CD14-positive monocyte (primary cell): ENCODE data around the gene PIM1. TPM values are rescaled to one million over a fixed set of nuclear protein-coding genes. Genes with fewer than 3 reads are reported as not detected.

Experiments
- DNase-seq, 3 donors: peaks; one replicate each; pipeline ENCODE4 v3.0.0-alpha.2; 2011 to 2022
- H2AFZ ChIP-seq: 2 replicates; pipeline ENCODE4 v1.6.0; 2012; ENCODE audit warnings: mild to moderate bottlenecking, low read depth, low read length, inconsistent platforms; ENCODE audit not compliant: insufficient read depth, poor library complexity, severe bottlenecking
- H3K27ac ChIP-seq, 2 donors: 1 replicate in 1 of 2; 2 replicates in 1 of 2; pipeline ENCODE4 v1.5.1; 2012 to 2013; ENCODE audit warnings: low read length in 2 of 2, control low read depth in 1 of 2, inconsistent platforms in 1 of 2, low read depth in 1 of 2, mild to moderate bottlenecking in 1 of 2
- H3K27me3 ChIP-seq, 2 donors: one replicate each; pipeline versions ENCODE4 v1.6.0 to v1.6.1; 2011 to 2013; ENCODE audit warnings: low read length in 2 of 2; ENCODE audit not compliant: control insufficient read depth in 2 of 2, insufficient read depth in 2 of 2
- H3K36me3 ChIP-seq, 2 donors: replicated peaks in 1 of 2; 1 replicate in 1 of 2; 2 replicates in 1 of 2; pipeline versions ENCODE4 v1.5.1 to v1.6.1; 2012 to 2013; ENCODE audit warnings: low read length in 2 of 2, control low read depth in 1 of 2, inconsistent platforms in 1 of 2, mild to moderate bottlenecking in 1 of 2; ENCODE audit not compliant: insufficient read depth in 2 of 2, control insufficient read depth in 1 of 2
- H3K4me1 ChIP-seq, 2 donors: 1 replicate in 1 of 2; 2 replicates in 1 of 2; pipeline versions ENCODE4 v1.5.1 to v1.6.1; 2012 to 2013; ENCODE audit warnings: low read length in 2 of 2, control low read depth in 1 of 2, inconsistent platforms in 1 of 2, mild to moderate bottlenecking in 1 of 2, moderate library complexity in 1 of 2; ENCODE audit not compliant: insufficient read depth in 2 of 2, control insufficient read depth in 1 of 2
- H3K4me2 ChIP-seq: replicated peaks from 2 replicates; pipeline ENCODE3; 2012; ENCODE audit warnings: low read length, moderate library complexity, mild to moderate bottlenecking; ENCODE audit not compliant: poor library complexity, severe bottlenecking; ENCODE audit errors: extremely low read depth
- H3K4me3 ChIP-seq, 3 experiments: fragments of 200-600 bp in 1 of 3; sonication (generic) in 1 of 3; replicated peaks in 1 of 3; 1 replicate in 2 of 3; 2 replicates in 1 of 3; pipeline ENCODE4 v1.5.1; 2011 to 2013; ENCODE audit warnings: low read length in 3 of 3, mild to moderate bottlenecking in 3 of 3, control low read depth in 2 of 3, low read depth in 2 of 3, inconsistent platforms in 1 of 3, moderate library complexity in 1 of 3
- H3K79me2 ChIP-seq: 2 replicates; pipeline ENCODE4 v1.6.0; 2012; ENCODE audit warnings: mild to moderate bottlenecking, control low read depth, inconsistent platforms, low read length, moderate library complexity; ENCODE audit not compliant: insufficient read depth
- H3K9ac ChIP-seq: 2 replicates; pipeline ENCODE4 v1.6.0; 2017; ENCODE audit warnings: low read length, mild to moderate bottlenecking; ENCODE audit not compliant: insufficient read depth, poor library complexity, severe bottlenecking
- H3K9me3 ChIP-seq, 2 donors: replicated peaks in 1 of 2; 1 replicate in 1 of 2; 2 replicates in 1 of 2; pipeline versions ENCODE4 v1.5.1 to v1.6.1; 2012 to 2013; ENCODE audit warnings: low read length in 2 of 2, control low read depth in 1 of 2; ENCODE audit not compliant: control insufficient read depth in 1 of 2, insufficient read depth in 1 of 2
- H4K20me1 ChIP-seq: 2 replicates; pipeline ENCODE4 v1.6.0; 2012; ENCODE audit warnings: mild to moderate bottlenecking, low read length, control low read depth, moderate library complexity; ENCODE audit not compliant: insufficient read depth
- H3K27ac Mint-ChIP-seq, 7 donors: one replicate each; pipeline ENCODE4 v1.8.0; 2020; ENCODE audit warnings: mild to moderate bottlenecking in 7 of 7, mixed read lengths in 7 of 7, moderate library complexity in 6 of 7, inconsistent platforms in 2 of 7
- H3K27me3 Mint-ChIP-seq, 3 donors: one replicate each; pipeline ENCODE4 v1.8.0; 2021 to 2022; ENCODE audit warnings: low read depth in 3 of 3, mild to moderate bottlenecking in 3 of 3, mixed read lengths in 3 of 3, moderate library complexity in 3 of 3, inconsistent platforms in 1 of 3
- H3K36me3 Mint-ChIP-seq, 2 donors: one replicate each; pipeline ENCODE4 v1.8.0; 2020; ENCODE audit warnings: mixed read lengths in 2 of 2, inconsistent platforms in 1 of 2, mild to moderate bottlenecking in 1 of 2
- H3K4me1 Mint-ChIP-seq: one replicate; pipeline ENCODE4 v1.8.0; 2020; ENCODE audit warnings: mild to moderate bottlenecking, mixed read lengths
- H3K4me3 Mint-ChIP-seq, 2 donors: one replicate each; pipeline ENCODE4 v1.8.0; 2020; ENCODE audit warnings: mild to moderate bottlenecking in 2 of 2, mixed read lengths in 2 of 2, moderate library complexity in 1 of 2
- H3K9me3 Mint-ChIP-seq, 7 donors: one replicate each; pipeline ENCODE4 v1.8.0; 2020 to 2022; ENCODE audit warnings: mixed read lengths in 7 of 7, mild to moderate bottlenecking in 6 of 7, moderate library complexity in 6 of 7, inconsistent platforms in 2 of 7
- WGBS: methylation state at CpG from one replicate; pipeline ENCODE4 v1.1.5; 2013; ENCODE audit warnings: missing lambda C conversion rate; ENCODE audit not compliant: insufficient coverage; 5-methylcytosine and 5-hydroxymethylcytosine counted together
- intact Hi-C, 2 donors: fragments of 100-400 bp; cut with micrococcal nuclease; formaldehyde crosslinking; loops; one replicate each; pipeline versions ENCODE4 v1.15.0 to v1.15.1; 2023
- polyA plus RNA-seq, 3 donors: library from polyadenylated mRNA; depleted of rRNA in 1 of 3; unstranded in 2 of 3; stranded (reverse) in 1 of 3; fragments of 300-500 nt in 2 of 3; fragments of >200 nt in 1 of 3; fragmentation: Illumina TruSeq in 2 of 3; gene quantifications; 1 replicate in 2 of 3; 2 replicates in 1 of 3; pipeline ENCODE4 v1.2.3, GENCODE V29; 2012 to 2021
- TF ChIP-seq, protein P1 (sequence below): fragments of 200-600 bp; IDR thresholded peaks from one replicate; pipeline ENCODE4 v1.8.0; 2022; ENCODE audit warnings: antibody characterized with exemption, mild to moderate bottlenecking

The PIM1 gene
- polyA plus RNA-seq, 3 donors: 20.5 to 25.0 (median 24.4) TPM

DNA sequence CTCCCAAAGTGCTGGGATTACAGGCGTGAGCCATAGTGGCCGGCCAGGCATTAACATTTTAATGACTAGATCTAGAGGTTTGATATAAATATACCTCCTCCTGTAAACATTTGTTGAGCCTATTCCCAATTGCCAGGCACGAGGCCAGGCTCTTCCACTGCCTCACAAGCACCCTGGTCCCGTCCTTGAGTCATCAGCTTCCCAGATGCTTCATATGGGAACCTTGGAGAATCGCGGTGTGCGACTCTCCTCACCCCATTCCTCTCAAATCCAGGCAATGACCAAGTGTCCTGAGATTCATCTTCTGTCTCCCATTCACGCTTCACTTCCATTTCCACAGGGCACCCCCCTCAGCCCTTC lies 35.9 kb upstream of the PIM1 start:
- Histone ChIP-seq H3K27ac (no peak overlapping the region), H2AFZ (no peak overlapping the region), H3K79me2 (no peaks in the 10 kb centered on the region), H3K9ac (no peak overlapping the region), H3K4me3 (no peak overlapping the region), H3K27me3 (no peaks in the 10 kb centered on the region), H4K20me1 (no peaks in the 10 kb centered on the region), H3K4me1 (peaks cover 22 to 26% of the 10 kb centered on the region in 2 donors), H3K36me3 (no peaks in the 10 kb centered on the region), H3K4me2 (no peak overlapping the region), H3K9me3 (no peaks in the 10 kb centered on the region)
- no peak overlapping the region for H3K4me3 Mint-ChIP-seq
- no peak for DNase-seq
- H3K9me3 Mint-ChIP-seq: peaks cover 0 to 3% (median 0%) of the 10 kb centered on the region in 7 donors
- 98% methylated on average over 6 of the region's 8 CpGs for WGBS
- peaks cover 0 to 3% (median 0%) of the 10 kb centered on the region in 3 donors for H3K27me3 Mint-ChIP-seq
- no peaks in the 10 kb centered on the region for H3K36me3 Mint-ChIP-seq
- intact Hi-C loops: no loop called here
- peaks cover 22% of the 10 kb centered on the region for H3K4me1 Mint-ChIP-seq
- TF ChIP-seq, protein P1, sequence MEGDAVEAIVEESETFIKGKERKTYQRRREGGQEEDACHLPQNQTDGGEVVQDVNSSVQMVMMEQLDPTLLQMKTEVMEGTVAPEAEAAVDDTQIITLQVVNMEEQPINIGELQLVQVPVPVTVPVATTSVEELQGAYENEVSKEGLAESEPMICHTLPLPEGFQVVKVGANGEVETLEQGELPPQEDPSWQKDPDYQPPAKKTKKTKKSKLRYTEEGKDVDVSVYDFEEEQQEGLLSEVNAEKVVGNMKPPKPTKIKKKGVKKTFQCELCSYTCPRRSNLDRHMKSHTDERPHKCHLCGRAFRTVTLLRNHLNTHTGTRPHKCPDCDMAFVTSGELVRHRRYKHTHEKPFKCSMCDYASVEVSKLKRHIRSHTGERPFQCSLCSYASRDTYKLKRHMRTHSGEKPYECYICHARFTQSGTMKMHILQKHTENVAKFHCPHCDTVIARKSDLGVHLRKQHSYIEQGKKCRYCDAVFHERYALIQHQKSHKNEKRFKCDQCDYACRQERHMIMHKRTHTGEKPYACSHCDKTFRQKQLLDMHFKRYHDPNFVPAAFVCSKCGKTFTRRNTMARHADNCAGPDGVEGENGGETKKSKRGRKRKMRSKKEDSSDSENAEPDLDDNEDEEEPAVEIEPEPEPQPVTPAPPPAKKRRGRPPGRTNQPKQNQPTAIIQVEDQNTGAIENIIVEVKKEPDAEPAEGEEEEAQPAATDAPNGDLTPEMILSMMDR: no peak
- no peak overlapping the region for H3K27ac Mint-ChIP-seq

DNA sequence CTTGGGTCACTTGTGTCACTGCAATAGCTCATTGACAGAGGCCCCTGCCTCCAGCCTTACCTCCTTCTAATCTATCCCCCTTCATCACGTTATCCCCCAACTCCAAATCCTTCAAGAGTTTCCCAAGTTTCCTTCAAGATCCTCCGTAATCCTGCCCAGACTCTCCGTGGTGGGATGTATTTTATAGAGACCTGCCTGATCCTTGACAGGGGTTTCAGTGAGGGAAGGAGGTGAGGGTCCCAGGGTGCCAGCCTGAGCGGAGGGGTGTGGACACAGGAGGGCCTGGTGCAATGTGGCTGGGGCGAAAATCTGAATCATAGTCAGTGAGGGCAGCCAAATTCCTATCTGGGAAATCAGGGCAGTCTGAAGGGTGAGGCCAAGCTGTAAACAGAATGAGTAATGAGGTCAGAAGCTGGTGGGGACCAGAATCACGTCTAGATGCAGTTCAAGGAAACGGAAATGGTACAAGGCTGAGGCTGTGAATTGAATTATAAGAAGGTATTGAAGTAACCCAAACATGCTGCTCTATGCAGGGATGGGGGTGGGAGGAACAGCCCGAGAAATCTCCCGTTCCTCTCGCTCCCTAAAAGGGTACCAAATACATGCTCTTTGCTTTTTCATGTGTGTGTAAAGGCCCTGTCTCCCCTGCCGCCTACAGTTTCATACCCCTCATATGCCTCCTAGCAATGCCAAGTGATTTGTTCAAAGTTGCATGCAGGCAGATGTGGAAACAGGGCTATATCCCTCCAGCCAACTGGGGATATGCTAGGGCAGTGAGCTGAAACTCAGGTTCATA lies 35.4 kb upstream of the PIM1 start:
- Mint-ChIP-seq H3K36me3 (no peaks in the 10 kb centered on the region), H3K27me3 (peaks cover 0 to 3% (median 0%) of the 10 kb centered on the region in 3 donors), H3K9me3 (peaks cover 0 to 1% (median 0%) of the 10 kb centered on the region in 7 donors), H3K4me3 (no peak overlapping the region), H3K4me1 (peaks cover 22% of the 10 kb centered on the region), H3K27ac (peak overlapping the region in 3 of 7 donors; percentile 27 to 44 (median 38))
- no peaks in the 10 kb centered on the region for H3K79me2 ChIP-seq
- H3K4me1 ChIP-seq: peaks cover 22 to 23% of the 10 kb centered on the region in 2 donors
- no peak overlapping the region for H3K27ac ChIP-seq
- H3K9ac ChIP-seq: no peak overlapping the region
- no peak for DNase-seq
- intact Hi-C loops: no loop called here
- TF ChIP-seq, protein P1: no peak
- H2AFZ ChIP-seq: no peak overlapping the region
- no peaks in the 10 kb centered on the region for H3K36me3 ChIP-seq
- H3K27me3 ChIP-seq: no peaks in the 10 kb centered on the region
- no peaks in the 10 kb centered on the region for H4K20me1 ChIP-seq
- H3K4me2 ChIP-seq: no peak overlapping the region
- H3K9me3 ChIP-seq: no peaks in the 10 kb centered on the region
- no peak overlapping the region for H3K4me3 ChIP-seq
- WGBS: 85% methylated on average over 5 of the region's 11 CpGs
